PC-9 (cell line): ENCODE data around the gene PGRMC2. TPM values are rescaled to one million over a fixed set of nuclear protein-coding genes. Genes with fewer than 3 reads are reported as not detected.
A peak's percentile ranks its signal among the peaks of the same experiment; 100 is the strongest.

Source experiments
- BruUV-seq: library from RNA; stranded (reverse); fragments of 400-500 nt; replicated peaks from 2 replicates; lab custom pipeline; 2021; lab: Mats Ljungman, UMichigan
- CTCF ChIA-PET: fragments of 300-600 bp; sonication (Branson Sonifier 250); formaldehyde crosslinking; loops from one replicate; lab custom pipeline; 2022; ENCODE audit warnings: antibody characterized with exemption; lab: Charles Lee
- POLR2A ChIA-PET: fragments of 300-600 bp; sonication (Branson Sonifier 250); formaldehyde crosslinking; loops from one replicate; lab custom pipeline; 2022; ENCODE audit warnings: antibody characterized with exemption; ENCODE audit not compliant: unreplicated experiment; lab: Charles Lee
- DNase-seq, 2 experiments: peaks; one replicate each; pipeline versions ENCODE4 v3.0.0 to v3.0.0-alpha.2; 2015 to 2022; ENCODE audit warnings: mixed read lengths in 1 of 2
- H2AFZ ChIP-seq: fragments of 200-600 bp; sonication (generic); 2 replicates; pipeline ENCODE4 v1.8.1; 2017; ENCODE audit warnings: antibody characterized with exemption
- H3F3A ChIP-seq: fragments of 200-600 bp; sonication (generic); 2 replicates; pipeline ENCODE4 v1.8.1; 2017; ENCODE audit warnings: antibody characterized with exemption, mild to moderate bottlenecking, low read depth; ENCODE audit not compliant: insufficient read depth
- H3K27ac ChIP-seq: fragments of 200-600 bp; sonication (generic); 2 replicates; pipeline ENCODE4 v1.6.1; 2016; ENCODE audit warnings: mixed run types
- H3K27me3 ChIP-seq: fragments of 200-600 bp; sonication (generic); 2 replicates; pipeline ENCODE4 v1.6.1; 2016; ENCODE audit warnings: low read depth, mixed run types; ENCODE audit not compliant: insufficient read depth
- H3K36me3 ChIP-seq: fragments of 200-600 bp; sonication (generic); 2 replicates; pipeline ENCODE4 v1.6.1; 2016; ENCODE audit warnings: low read depth, mixed run types
- H3K4me1 ChIP-seq: fragments of 200-600 bp; sonication (generic); replicated peaks from 2 replicates; pipeline ENCODE4 v1.6.1; 2016; ENCODE audit warnings: mixed run types; ENCODE audit not compliant: insufficient read depth
- H3K4me2 ChIP-seq: fragments of 200-600 bp; sonication (generic); 2 replicates; pipeline ENCODE4 v1.6.1; 2017; ENCODE audit warnings: mixed run types
- H3K4me3 ChIP-seq: fragments of 200-600 bp; sonication (generic); 2 replicates; pipeline ENCODE4 v1.6.1; 2016; ENCODE audit warnings: mixed run types
- H3K79me2 ChIP-seq: fragments of 200-600 bp; sonication (generic); 2 replicates; pipeline ENCODE4 v1.6.1; 2017; ENCODE audit warnings: low read depth, mixed run types
- H3K9me2 ChIP-seq: fragments of 200-600 bp; sonication (generic); 2 replicates; pipeline ENCODE4 v1.8.1; 2017; ENCODE audit warnings: mild to moderate bottlenecking; ENCODE audit not compliant: insufficient read depth
- H3K9me3 ChIP-seq: fragments of 200-600 bp; sonication (generic); 2 replicates; pipeline ENCODE4 v1.8.1; 2016; ENCODE audit warnings: low read depth; ENCODE audit not compliant: insufficient read depth
- H4K20me1 ChIP-seq: fragments of 200-600 bp; sonication (generic); 2 replicates; pipeline ENCODE4 v1.8.1; 2017; ENCODE audit not compliant: insufficient read depth
- EZH2 ChIP-seq: fragments of 200-600 bp; sonication (generic); IDR thresholded peaks from 2 replicates; pipeline ENCODE4 v1.8.0; 2017; ENCODE audit warnings: antibody characterized with exemption, low read depth
- intact Hi-C: fragments of 100-400 bp; cut with micrococcal nuclease; formaldehyde crosslinking; loops from one replicate; pipeline ENCODE4 v1.10.0; 2022; ENCODE audit not compliant: unreplicated experiment
- total RNA-seq: library from RNA; stranded (reverse); gene quantifications from 2 replicates; pipeline ENCODE4 v1.2.3, GENCODE V29; 2021
- TF ChIP-seq, protein P1 (sequence below): fragments of 200-600 bp; sonication (generic); conservative IDR thresholded peaks from 2 replicates; pipeline ENCODE4 v1.6.1; 2017; ENCODE audit warnings: mixed run types, antibody characterized with exemption, mild to moderate bottlenecking, moderate library complexity

The PGRMC2 gene
- total RNA-seq, 1 experiment from 2014 or later = 105 TPM

DNA sequence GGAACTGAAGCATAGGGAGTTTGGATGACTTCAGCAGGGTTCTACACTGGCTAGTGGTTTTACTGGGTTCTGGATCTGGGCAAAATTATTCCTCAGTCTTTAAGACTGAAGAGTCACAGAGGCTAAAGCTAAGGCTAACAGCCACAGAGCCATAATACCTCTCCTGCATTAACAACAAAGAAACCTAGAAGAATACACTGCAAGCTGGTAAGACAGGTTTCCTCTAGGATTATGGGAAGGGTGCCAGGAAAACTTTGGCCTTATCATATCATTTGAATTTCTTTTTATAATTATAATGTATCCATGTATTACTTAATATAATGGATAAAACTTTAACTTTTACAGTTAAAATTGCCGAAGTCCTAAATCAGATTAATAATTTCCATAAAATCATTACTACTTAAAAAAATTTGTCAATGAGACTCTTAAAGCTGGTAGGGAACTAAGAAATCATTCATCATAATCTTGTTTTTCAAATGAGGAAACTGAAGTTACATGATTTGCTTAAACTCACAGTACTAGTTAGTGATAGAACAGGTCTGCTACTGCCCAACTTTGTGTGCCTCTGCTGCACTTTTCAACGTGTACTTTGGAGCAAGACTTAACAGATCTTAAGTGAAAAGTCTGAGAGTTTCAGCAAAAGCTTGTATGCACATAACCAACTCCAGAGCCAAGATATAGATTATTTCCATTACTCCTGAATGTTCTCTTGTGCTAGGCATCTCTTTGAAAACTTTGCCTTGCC is 24.2 kb upstream of the PGRMC2 start:
- Histone ChIP-seq H3K36me3 (no peaks in the 10 kb centered on the region), H3K4me2 (0 out of 2 replicates have a peak overlapping the region, but pooled peaks have one; percentile 23), H3K9me3 (no peaks in the 10 kb centered on the region), H2AFZ (no peak overlapping the region), H3K4me1 (peaks cover 18% of the 10 kb centered on the region), H3F3A (no peaks in the 10 kb centered on the region), H4K20me1 (no peaks in the 10 kb centered on the region), H3K79me2 (no peaks in the 10 kb centered on the region), H3K27me3 (no peaks in the 10 kb centered on the region), H3K27ac (no peak overlapping the region), H3K9me2 (no peaks in the 10 kb centered on the region), H3K4me3 (no peak overlapping the region)
- ChIA-PET POLR2A (interaction anchor here (0.6 to 0.9 kb wide), 3 partner anchors 10 to 11 kb away, joined by 3 to 10 read pairs (median 3); no protein-coding TSS in a partner anchor), CTCF (no interaction called here)
- no TSS peak for BruUV-seq
- DNase-seq = no peak
- intact Hi-C loops = loop anchor here (1.0 kb wide), 1 partner anchor 42 kb away; no protein-coding TSS in a partner anchor
- TF ChIP-seq, protein P1, sequence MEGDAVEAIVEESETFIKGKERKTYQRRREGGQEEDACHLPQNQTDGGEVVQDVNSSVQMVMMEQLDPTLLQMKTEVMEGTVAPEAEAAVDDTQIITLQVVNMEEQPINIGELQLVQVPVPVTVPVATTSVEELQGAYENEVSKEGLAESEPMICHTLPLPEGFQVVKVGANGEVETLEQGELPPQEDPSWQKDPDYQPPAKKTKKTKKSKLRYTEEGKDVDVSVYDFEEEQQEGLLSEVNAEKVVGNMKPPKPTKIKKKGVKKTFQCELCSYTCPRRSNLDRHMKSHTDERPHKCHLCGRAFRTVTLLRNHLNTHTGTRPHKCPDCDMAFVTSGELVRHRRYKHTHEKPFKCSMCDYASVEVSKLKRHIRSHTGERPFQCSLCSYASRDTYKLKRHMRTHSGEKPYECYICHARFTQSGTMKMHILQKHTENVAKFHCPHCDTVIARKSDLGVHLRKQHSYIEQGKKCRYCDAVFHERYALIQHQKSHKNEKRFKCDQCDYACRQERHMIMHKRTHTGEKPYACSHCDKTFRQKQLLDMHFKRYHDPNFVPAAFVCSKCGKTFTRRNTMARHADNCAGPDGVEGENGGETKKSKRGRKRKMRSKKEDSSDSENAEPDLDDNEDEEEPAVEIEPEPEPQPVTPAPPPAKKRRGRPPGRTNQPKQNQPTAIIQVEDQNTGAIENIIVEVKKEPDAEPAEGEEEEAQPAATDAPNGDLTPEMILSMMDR = no peak
- TF ChIP-seq EZH2 = no peak

GRCh38 chr4:128310266-128310697 is 22.7 kb upstream of the PGRMC2 start:
- H3K9me3 ChIP-seq = no peaks in the 10 kb centered on the region
- no peaks in the 10 kb centered on the region for H3K79me2 ChIP-seq
- ChIA-PET POLR2A (no interaction called here), CTCF (no interaction called here)
- H3K4me1 ChIP-seq = peaks cover 13% of the 10 kb centered on the region
- no peaks in the 10 kb centered on the region for H3K36me3 ChIP-seq
- H3K4me3 ChIP-seq = no peak overlapping the region
- no peak overlapping the region for H3K27ac ChIP-seq
- no peak overlapping the region for H2AFZ ChIP-seq
- H3F3A ChIP-seq = no peaks in the 10 kb centered on the region
- intact Hi-C loops = no loop called here
- no peaks in the 10 kb centered on the region for H3K9me2 ChIP-seq
- no peak for DNase-seq
- H3K4me2 ChIP-seq = no peak overlapping the region
- H4K20me1 ChIP-seq = no peaks in the 10 kb centered on the region
- no peak for TF ChIP-seq EZH2
- TF ChIP-seq, protein P1 = no peak
- no TSS peak for BruUV-seq
- no peaks in the 10 kb centered on the region for H3K27me3 ChIP-seq

- no peak overlapping the region for H3K4me3 ChIP-seq
- DNase-seq = no peak
- no peaks in the 10 kb centered on the region for H3K79me2 ChIP-seq
- no peak overlapping the region for H3K27ac ChIP-seq
- intact Hi-C loops = no loop called here
- no peaks in the 10 kb centered on the region for H3K9me2 ChIP-seq
- no peaks in the 10 kb centered on the region for H3F3A ChIP-seq
- no TSS peak for BruUV-seq
- peaks cover 13% of the 10 kb centered on the region for H3K4me1 ChIP-seq
- no peaks in the 10 kb centered on the region for H3K36me3 ChIP-seq
- no peaks in the 10 kb centered on the region for H3K9me3 ChIP-seq
- no peak overlapping the region for H2AFZ ChIP-seq
- TF ChIP-seq, protein P1 = no peak
- TF ChIP-seq EZH2 = no peak
- ChIA-PET CTCF (no interaction called here), POLR2A (no interaction called here)
- H3K27me3 ChIP-seq = no peaks in the 10 kb centered on the region
- H4K20me1 ChIP-seq = no peaks in the 10 kb centered on the region
- H3K4me2 ChIP-seq = no peak overlapping the region
These were observed 22.0 kb upstream of the PGRMC2 start for GRCh38 chr4:128309585-128309984.
